ENCODE data around the gene LRRC66. TPM values are rescaled to one million over a fixed set of nuclear protein-coding genes. Genes with fewer than 3 reads are reported as not detected.

LRRC66 gene
- total RNA-seq, 2 donors from 2014 or later: 6.1 to 8.5 TPM

GRCh38 chr4:52012651-52013050 is 7.5 kb downstream of the LRRC66 start:
- no peak for DNase-seq
- Histone ChIP-seq H3K36me3 (no peaks in the 10 kb centered on the region), H3K4me1 (no peaks in the 10 kb centered on the region), H3K27ac (peak overlapping the region; percentile 21), H3K9ac (ENCODE audit: low read depth in 2 of 2, low read length in 2 of 2) (no peak overlapping the region), H3K4me3 (no peak overlapping the region), H3K9me3 (no peaks in the 10 kb centered on the region), H3K27me3 (no peaks in the 10 kb centered on the region)
- intact Hi-C loops (cut with DNase I): no loop called here
- no peak for TF ChIP-seq CTCF (IDR thresholded peaks at IDR 0.05)

DNA sequence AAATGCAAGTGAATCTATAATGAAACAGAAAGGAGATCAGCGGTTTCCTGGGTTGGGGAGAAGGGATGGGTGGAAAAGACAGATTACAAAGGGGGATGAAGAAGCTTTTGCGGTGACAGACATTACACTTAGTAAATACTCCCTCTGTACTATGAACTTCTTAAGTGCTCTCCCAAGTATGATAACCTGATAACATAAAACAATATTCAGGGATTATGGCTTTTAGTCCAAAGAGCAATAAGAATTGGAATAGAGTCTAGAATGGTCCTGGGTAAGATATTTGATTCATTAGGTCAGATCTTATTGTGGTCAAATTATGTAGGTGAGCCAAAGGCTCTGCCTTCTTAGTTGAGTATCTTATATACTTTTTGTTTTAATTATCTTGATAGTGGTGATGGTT is 9.2 kb downstream of the LRRC66 start:
- Histone ChIP-seq H3K27ac (peak overlapping the region; percentile 21), H3K4me1 (no peaks in the 10 kb centered on the region), H3K9ac (ENCODE audit: low read depth in 2 of 2, low read length in 2 of 2) (no peak overlapping the region), H3K9me3 (no peaks in the 10 kb centered on the region), H3K4me3 (no peak overlapping the region), H3K27me3 (no peaks in the 10 kb centered on the region), H3K36me3 (no peaks in the 10 kb centered on the region)
- TF ChIP-seq CTCF (IDR thresholded peaks at IDR 0.05): no peak
- intact Hi-C loops (cut with DNase I): no loop called here
- no peak for DNase-seq

DNA sequence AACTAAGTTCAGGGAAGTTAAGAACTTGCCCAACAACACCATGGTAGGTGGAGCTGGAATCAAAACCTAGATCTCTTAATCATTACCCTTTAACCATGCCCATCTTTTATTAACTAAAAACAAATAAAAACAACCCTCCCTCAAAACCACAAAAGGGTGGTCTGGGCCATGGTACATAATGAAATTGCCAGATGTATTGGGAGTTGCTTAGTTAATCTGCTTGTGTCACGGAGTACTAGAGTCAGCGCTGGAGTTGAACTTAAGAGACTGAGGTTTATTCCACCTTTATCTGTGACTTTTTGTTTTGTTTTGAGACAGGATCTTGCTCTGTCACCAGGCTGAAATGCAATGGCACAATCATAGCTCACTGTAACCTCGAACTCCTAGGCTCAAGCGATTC is 13.3 kb downstream of the LRRC66 start:
- H3K9me3 ChIP-seq: no peaks in the 10 kb centered on the region
- no peak overlapping the region for H3K4me3 ChIP-seq
- H3K9ac ChIP-seq (ENCODE audit: low read depth in 2 of 2, low read length in 2 of 2): no peak overlapping the region
- no peaks in the 10 kb centered on the region for H3K36me3 ChIP-seq
- no peak for DNase-seq
- no peaks in the 10 kb centered on the region for H3K4me1 ChIP-seq
- TF ChIP-seq CTCF (IDR thresholded peaks at IDR 0.05): no peak
- intact Hi-C loops (cut with DNase I): no loop called here
- H3K27me3 ChIP-seq: no peaks in the 10 kb centered on the region
- no peak overlapping the region for H3K27ac ChIP-seq

- H3K9ac ChIP-seq (ENCODE audit: low read depth in 2 of 2, low read length in 2 of 2): no peak overlapping the region
- TF ChIP-seq CTCF (IDR thresholded peaks at IDR 0.05): no peak
- no peak overlapping the region for H3K27ac ChIP-seq
- no peak overlapping the region for H3K4me3 ChIP-seq
- H3K4me1 ChIP-seq: no peaks in the 10 kb centered on the region
- no peaks in the 10 kb centered on the region for H3K9me3 ChIP-seq
- H3K27me3 ChIP-seq: no peaks in the 10 kb centered on the region
- intact Hi-C loops (cut with DNase I): no loop called here
- no peaks in the 10 kb centered on the region for H3K36me3 ChIP-seq
- DNase-seq: no peak
Observed at GRCh38 chr4:52005604-52006273, 14.4 kb downstream of the LRRC66 start.

- Histone ChIP-seq H3K9me3 (no peaks in the 10 kb centered on the region), H3K36me3 (no peaks in the 10 kb centered on the region), H3K9ac (ENCODE audit: low read depth in 2 of 2, low read length in 2 of 2) (no peak overlapping the region), H3K4me1 (no peaks in the 10 kb centered on the region), H3K27me3 (no peaks in the 10 kb centered on the region), H3K4me3 (no peak overlapping the region), H3K27ac (no peak overlapping the region)
- intact Hi-C loops (cut with DNase I): no loop called here
- DNase-seq: no peak
- no peak for TF ChIP-seq CTCF (IDR thresholded peaks at IDR 0.05)
Observed at GRCh38 chr4:52004414-52004813, 15.7 kb downstream of the LRRC66 start.
